Activated CD8-positive, alpha-beta T cell treated with anti-CD3 and anti-CD28 coated beads, Interleukin-2, amount 10 ng/mL, durations not matched to agents 7 days and 5 days (primary cell): ENCODE measurements around the gene ABHD15. TPM values are rescaled to one million over a fixed set of nuclear protein-coding genes. Genes with fewer than 3 reads are reported as not detected.

Source experiments
- ATAC-seq: fragments of 150-1000 bp; cut with Tn5 transposase; one replicate; pipeline ENCODE4 v1.10.0; 2021; ENCODE audit warnings: moderate library complexity
- CTCF ChIA-PET: fragments of 350-600 bp; sonication (Branson Sonifier 250); formaldehyde crosslinking; loops from one replicate; lab custom pipeline; 2021; ENCODE audit warnings: antibody characterized with exemption; lab: Charles Lee
- POLR2A ChIA-PET: fragments of 350-600 bp; sonication (Branson Sonifier 250); formaldehyde crosslinking; loops from one replicate; lab custom pipeline; 2021; ENCODE audit warnings: antibody characterized with exemption; lab: Charles Lee
- DNase-seq: peaks from one replicate; pipeline ENCODE4 v3.0.0-alpha.2; 2020
- H3K27ac Mint-ChIP-seq: one replicate; pipeline ENCODE4 v1.8.0; 2021; ENCODE audit warnings: mild to moderate bottlenecking, mixed read lengths
- H3K27me3 Mint-ChIP-seq: one replicate; pipeline ENCODE4 v1.8.0; 2021; ENCODE audit warnings: low read depth, mixed read lengths
- H3K36me3 Mint-ChIP-seq: one replicate; pipeline ENCODE4 v1.8.0; 2021; ENCODE audit warnings: low read depth, mixed read lengths
- H3K4me1 Mint-ChIP-seq: one replicate; pipeline ENCODE4 v1.8.0; 2021; ENCODE audit warnings: low read depth, mixed read lengths
- H3K4me3 Mint-ChIP-seq: one replicate; pipeline ENCODE4 v1.8.0; 2021; ENCODE audit warnings: mild to moderate bottlenecking, mixed read lengths
- H3K9me3 Mint-ChIP-seq: one replicate; pipeline ENCODE4 v1.8.0; 2022; ENCODE audit warnings: mixed read lengths; ENCODE audit not compliant: insufficient read depth
- total RNA-seq, 2 experiments: library from RNA; stranded (reverse); gene quantifications; one replicate each; pipeline ENCODE4 v1.2.3, GENCODE V29; 2021

Gene ABHD15
- total RNA-seq, 2 experiments from 2014 or later: 21.1 to 21.7 TPM

GRCh38 chr17:29587591-29587990 is 20.8 kb upstream of the ABHD15 start:
- DNase-seq (no peak), ATAC-seq (no peak)
- Mint-ChIP-seq H3K4me1 (peaks cover 76% of the 10 kb centered on the region), H3K27ac (peak overlapping the region; percentile 39), H3K9me3 (no peaks in the 10 kb centered on the region), H3K27me3 (no peaks in the 10 kb centered on the region), H3K36me3 (peaks cover 14% of the 10 kb centered on the region), H3K4me3 (peak overlapping the region; percentile 97)
- CTCF ChIA-PET: interaction anchor here (0.9 to 2.7 kb wide), 10 partner anchors 9 to 218 kb away, joined by 3 to 25 read pairs (median 6); partner anchors contain the start of genes ABHD15 and TP53I13
- POLR2A ChIA-PET: interaction anchor here (0.8 to 2.2 kb wide), 4 partner anchors 20 to 343 kb away, joined by 3 to 14 read pairs (median 4); partner anchors contain the start of genes CORO6 and TP53I13

GRCh38 chr17:29586676-29587469 is 20.0 kb upstream of the ABHD15 start:
- Mint-ChIP-seq H3K4me3 (peak overlapping the region; percentile 97), H3K27me3 (no peaks in the 10 kb centered on the region), H3K9me3 (no peaks in the 10 kb centered on the region), H3K4me1 (peaks cover 69% of the 10 kb centered on the region), H3K27ac (peak overlapping the region; percentile 61), H3K36me3 (peaks cover 20% of the 10 kb centered on the region)
- CTCF ChIA-PET: interaction anchor here (0.9 to 2.7 kb wide), 10 partner anchors 8 to 217 kb away, joined by 3 to 25 read pairs (median 8); partner anchors contain the start of genes ABHD15 and TP53I13
- no peak for DNase-seq
- ATAC-seq: no peak
- POLR2A ChIA-PET: interaction anchor here (0.6 to 2.2 kb wide), 3 partner anchors 29 to 161 kb away, joined by 3 to 14 read pairs (median 11); no protein-coding TSS in a partner anchor

GRCh38 chr17:29585080-29585751 is 18.4 kb upstream of the ABHD15 start:
- Mint-ChIP-seq H3K36me3 (peaks cover 23% of the 10 kb centered on the region), H3K27me3 (no peaks in the 10 kb centered on the region), H3K27ac (peak overlapping the region; percentile 81), H3K9me3 (no peaks in the 10 kb centered on the region), H3K4me3 (peak overlapping the region; percentile 31), H3K4me1 (peaks cover 62% of the 10 kb centered on the region)
- peak; percentile 54 for DNase-seq
- CTCF ChIA-PET: interaction anchor here (0.5 to 1.7 kb wide), 3 partner anchors 28 to 1725 kb away, joined by 3 to 16 read pairs (median 6); no protein-coding TSS in a partner anchor
- no peak for ATAC-seq
- POLR2A ChIA-PET: interaction anchor here (0.6 to 1.8 kb wide), 2 partner anchors 30 to 32 kb away, joined by 4 to 11 read pairs; no protein-coding TSS in a partner anchor

GRCh38 chr17:29584452-29585079 is 17.7 kb upstream of the ABHD15 start:
- H3K36me3 Mint-ChIP-seq: peaks cover 29% of the 10 kb centered on the region
- no peaks in the 10 kb centered on the region for H3K27me3 Mint-ChIP-seq
- H3K4me1 Mint-ChIP-seq: peaks cover 60% of the 10 kb centered on the region
- H3K27ac Mint-ChIP-seq: peak overlapping the region; percentile 81
- peak overlapping the region; percentile 31 for H3K4me3 Mint-ChIP-seq
- ATAC-seq: no peak
- H3K9me3 Mint-ChIP-seq: no peaks in the 10 kb centered on the region
- DNase-seq: no peak
- CTCF ChIA-PET: interaction anchor here (0.5 to 2.2 kb wide), 2 partner anchors 33 to 1726 kb away, joined by 3 to 12 read pairs; no protein-coding TSS in a partner anchor
- POLR2A ChIA-PET: interaction anchor here (0.9 to 1.0 kb wide), 2 partner anchors 17 to 18 kb away, joined by 3 read pairs; partner anchors contain the start of gene ABHD15

- H3K27me3 Mint-ChIP-seq: no peaks in the 10 kb centered on the region
- CTCF ChIA-PET: interaction anchor here (1.5 to 2.2 kb wide), 2 partner anchors 30 to 34 kb away, joined by 6 to 12 read pairs; no protein-coding TSS in a partner anchor
- H3K4me3 Mint-ChIP-seq: no peak overlapping the region
- DNase-seq: no peak
- no peak for ATAC-seq
- POLR2A ChIA-PET: interaction anchor here (0.9 to 2.9 kb wide), 3 partner anchors 16 to 33 kb away, joined by 3 to 23 read pairs (median 3); partner anchors contain the start of gene ABHD15
- peaks cover 30% of the 10 kb centered on the region for H3K36me3 Mint-ChIP-seq
- no peaks in the 10 kb centered on the region for H3K9me3 Mint-ChIP-seq
- peaks cover 60% of the 10 kb centered on the region for H3K4me1 Mint-ChIP-seq
- H3K27ac Mint-ChIP-seq: peak overlapping the region; percentile 56
Observed at GRCh38 chr17:29583324-29584248, 16.7 kb upstream of the ABHD15 start.

- DNase-seq (no peak), ATAC-seq (no peak)
- Mint-ChIP-seq H3K27me3 (no peaks in the 10 kb centered on the region), H3K4me1 (peaks cover 55% of the 10 kb centered on the region), H3K36me3 (peaks cover 36% of the 10 kb centered on the region), H3K9me3 (no peaks in the 10 kb centered on the region), H3K27ac (no peak overlapping the region), H3K4me3 (no peak overlapping the region)
- ChIA-PET CTCF (interaction anchor here (1.1 to 2.8 kb wide), 4 partner anchors 8 to 35 kb away, joined by 5 to 21 read pairs (median 9); partner anchors contain the start of gene ANKRD13B), POLR2A (interaction anchor here (2.9 kb wide), 1 partner anchor 34 kb away, joined by 23 read pairs; no protein-coding TSS in a partner anchor)
Observed at GRCh38 chr17:29582772-29583171, 15.9 kb upstream of the ABHD15 start.

GRCh38 chr17:29582254-29582765 is 15.5 kb upstream of the ABHD15 start:
- H3K27me3 Mint-ChIP-seq: no peaks in the 10 kb centered on the region
- no peaks in the 10 kb centered on the region for H3K9me3 Mint-ChIP-seq
- H3K4me1 Mint-ChIP-seq: peaks cover 50% of the 10 kb centered on the region
- no peak overlapping the region for H3K4me3 Mint-ChIP-seq
- ATAC-seq: no peak
- DNase-seq: no peak
- H3K36me3 Mint-ChIP-seq: peaks cover 40% of the 10 kb centered on the region
- CTCF ChIA-PET: interaction anchor here (1.1 to 2.8 kb wide), 5 partner anchors 8 to 35 kb away, joined by 5 to 34 read pairs (median 12); partner anchors contain the start of gene ANKRD13B
- H3K27ac Mint-ChIP-seq: peak overlapping the region; percentile 63
- POLR2A ChIA-PET: interaction anchor here (1.0 to 2.9 kb wide), 2 partner anchors 11 to 34 kb away, joined by 3 to 23 read pairs; partner anchors contain the start of gene ANKRD13B

- ATAC-seq (no peak), DNase-seq (no peak)
- Mint-ChIP-seq H3K9me3 (no peaks in the 10 kb centered on the region), H3K4me1 (peaks cover 44% of the 10 kb centered on the region), H3K4me3 (no peak overlapping the region), H3K36me3 (peaks cover 40% of the 10 kb centered on the region), H3K27me3 (no peaks in the 10 kb centered on the region), H3K27ac (no peak overlapping the region)
- CTCF ChIA-PET: interaction anchor here (1.1 to 3.7 kb wide), 8 partner anchors 9 to 349 kb away, joined by 3 to 34 read pairs (median 4); partner anchors contain the start of gene ANKRD13B
- POLR2A ChIA-PET: interaction anchor here (1.0 to 2.9 kb wide), 2 partner anchors 11 to 35 kb away, joined by 3 to 23 read pairs; partner anchors contain the start of gene ANKRD13B
Observed at GRCh38 chr17:29581583-29582253, 14.9 kb upstream of the ABHD15 start.
